ENCODE results near the gene ZRANB2. TPM values are rescaled to one million over a fixed set of nuclear protein-coding genes. Genes with fewer than 3 reads are reported as not detected.
A peak's percentile ranks its signal among the peaks of the same experiment; 100 is the strongest.

ZRANB2 gene
- 227 and 233 TPM in 2 replicates for total RNA-seq (2013; cell fraction: nucleolus; rRNA removed)
- total RNA-seq (2014; rRNA removed) (79.6 and 103 TPM in 2 replicates), total RNA-seq (2014; rRNA removed; fragmentation: Illumina TruSeq; extraction: Trizol) (68.4 and 77.9 TPM in 2 replicates), total RNA-seq (2021) (100 and 102 TPM in 2 replicates), polyA plus RNA-seq (2011; rRNA removed) (150 and 247 TPM in 2 replicates), polyA plus RNA-seq (2014; fragmentation: Illumina TruSeq; extraction: Trizol) (189 and 276 TPM in 2 replicates), polyA plus RNA-seq (2014; fragmentation: Nextera tagmentation; extraction: Ambion mirVana) (100 to 1,000 TPM; 148 to 156 TPM), polyA plus RNA-seq (2014; rRNA removed) (74.2 and 96.4 TPM in 2 replicates), polyA plus RNA-seq (2016; fragmentation: Nextera tagmentation; extraction: Ambion mirVana) (100 to 1,000 TPM; 136 to 140 TPM), polyA minus RNA-seq (2011; rRNA and poly(A)+ RNA removed) (29.9 and 32.5 TPM in 2 replicates), Bru-seq, nascent RNA (percentile 99 among the genes with signal in this experiment), BruChase-seq, experiment 1, labeled RNA remaining after a 6-hour chase (percentile 97 among the genes with signal in this experiment), BruChase-seq, experiment 2, labeled RNA remaining after a 2-hour chase (percentile 99 among the genes with signal in this experiment)
- polyA plus RNA-seq (2011; ENCODE audit: low read depth): 45.5 TPM
- polyA plus RNA-seq (2011; cell fraction: cytosol; rRNA removed): 31.9 and 35.8 TPM in 2 replicates
- 197 and 240 TPM in 2 replicates for polyA plus RNA-seq (2011; cell fraction: nucleus; rRNA removed)
- 75.5 and 81.8 TPM in 2 replicates for polyA plus RNA-seq (2012)
- 18.7 and 23.3 TPM in 2 replicates for polyA minus RNA-seq (2011; cell fraction: cytosol; rRNA and poly(A)+ RNA removed)
- 37.4 and 49.0 TPM in 2 replicates for polyA minus RNA-seq (2011; cell fraction: nucleus; rRNA and poly(A)+ RNA removed)
- long read RNA-seq, experiment 1, transcript ZRANB2-202 (10 exons, 3,078 nt): major isoform, 32 of 62 reads
- long read RNA-seq, experiment 1, transcript ZRANB2-201 (11 exons, 2,821 nt): minor isoform, 16 of 62 reads
- long read RNA-seq, experiment 1, partial matches to known transcripts: 8 of 62 reads
- long read RNA-seq, experiment 1, other reads (novel, unspliced or antisense): 6 of 62 reads
- long read RNA-seq, experiment 2, transcript ZRANB2-202 (10 exons, 3,078 nt): major isoform, 111 of 283 reads
- long read RNA-seq, experiment 2, transcript ZRANB2-201 (11 exons, 2,821 nt): minor isoform, 38 of 283 reads
- long read RNA-seq, experiment 2, partial matches to known transcripts: 99 of 283 reads
- long read RNA-seq, experiment 2, other reads (novel, unspliced or antisense): 35 of 283 reads

GRCh38 chr1:71080739-71081696 is at the start of gene ZRANB2:
TSS of gene ZRANB2 (minus strand) at chr1:71081035. CDS start at chr1:71080995, 40 bp downstream.
- no TSS peak for BruUV-seq (replicated peaks)
- H3K36me3 ChIP-seq (ENCODE audit: control insufficient read depth in 2 of 2, insufficient read depth in 2 of 2, low read length in 1 of 2): peaks cover 2 to 7% of the 10 kb centered on the region in 2 experiments; a peak in 3 of 4 replicates
- H3K4me2 ChIP-seq (ENCODE audit: control insufficient read depth, insufficient read depth): peak within 1 kb of the TSS; percentile 67
- peak within 1 kb of the TSS; percentile 92 for H2AFZ ChIP-seq (ENCODE audit: control insufficient read depth, low read depth, low read length)
- peak within 1 kb of the TSS; percentile 100 for H3K4me3 ChIP-seq
- DNase-seq (ENCODE audit: low read depth, low spot score) (peak; percentile 88), FAIRE-seq (peak; percentile 77), ATAC-seq (peak; percentile 97)
- H3K9me3 ChIP-seq (replicated peaks; ENCODE audit: control insufficient read depth, insufficient read depth, low read length): no peaks in the 10 kb centered on the region
- under 1% methylated on average over 33 of the region's 33 CpGs for WGBS (ENCODE audit: insufficient coverage, insufficient replicate concordance, low lambda C conversion rate, missing lambda C conversion rate)
- ChIA-PET POLR2A (interaction anchor here (1.2 kb wide), 2 partner anchors 18 to 860 kb away, joined by 3 to 4 read pairs; partner anchors contain the start of gene SRSF11), RAD21 (ENCODE audit: unreplicated experiment) (interaction anchor here (1.1 to 1.3 kb wide), 2 partner anchors 10 to 15 kb away, joined by 4 read pairs; no protein-coding TSS in a partner anchor), CTCF (interaction anchor here (0.9 to 1.7 kb wide), 4 partner anchors 10 to 18 kb away, joined by 3 to 6 read pairs (median 4); no protein-coding TSS in a partner anchor), SMC1A (ENCODE audit: uncharacterized antibody, unreplicated experiment) (interaction anchor here (0.8 to 1.2 kb wide), 3 partner anchors 10 to 23 kb away, joined by 3 to 4 read pairs (median 3); no protein-coding TSS in a partner anchor)
- in situ Hi-C loops (cut with MboI) (loop anchor here (25.0 kb wide), 1 partner anchor 956 kb away; no protein-coding TSS in a partner anchor), intact Hi-C loops (cut with micrococcal nuclease; ENCODE audit: unreplicated experiment) (loop anchor here (2.0 kb wide), 1 partner anchor 876 kb away; the partner anchor contains the start of gene LRRC40)
- no peaks in the 10 kb centered on the region for H3K4me1 ChIP-seq (ENCODE audit: control insufficient read depth, insufficient read depth, low read length)
- H3K79me2 ChIP-seq (ENCODE audit: control insufficient read depth, insufficient read depth, low read length): peaks cover 45% of the 10 kb centered on the region
- no peaks in the 10 kb centered on the region for H3K27me3 ChIP-seq (replicated peaks in 1 of 2; ENCODE audit: control insufficient read depth in 2 of 2, insufficient read depth in 2 of 2, low read length in 1 of 2)
- H4K20me1 ChIP-seq (ENCODE audit: control insufficient read depth, insufficient read depth): no peaks in the 10 kb centered on the region
- peak within 1 kb of the TSS; percentile 99 for H3K9ac ChIP-seq (ENCODE audit: control insufficient read depth, insufficient read depth, low read length)
- H3K27ac ChIP-seq (ENCODE audit: control insufficient read depth, insufficient read depth): peak within 1 kb of the TSS; percentile 97
- TF ChIP-seq EZH2 (IDR thresholded peaks at IDR 0.05; ENCODE audit: borderline replicate concordance, control insufficient read depth, low read depth, low read length) (no peak), PML (IDR thresholded peaks at IDR 0.05; ENCODE audit: low read length) (peak; percentile 91), GABPA (IDR thresholded peaks at IDR 0.05; ENCODE audit: low read depth) (peak; percentile 90), IKZF1 (conservative IDR thresholded peaks at IDR 0.05) (peak; percentile 71), ZBTB11 (CRISPR knock-in tag; IDR thresholded peaks at IDR 0.05) (no peak), POU2F2 (IDR thresholded peaks at IDR 0.05; ENCODE audit: borderline replicate concordance, low read depth, low read length) (peak; percentile 83; the same call in 2 of the 3 replicates), ZNF207 (IDR thresholded peaks at IDR 0.05; ENCODE audit: borderline replicate concordance) (peak; percentile 95; the same call in 1 of the 2 replicates), BCLAF1 (IDR thresholded peaks at IDR 0.05) (no peak), BHLHE40 (IDR thresholded peaks at IDR 0.05; ENCODE audit: borderline replicate concordance in 1 of 2, low read depth in 2 of 2, low read length in 1 of 2) (peak; percentile 11 to 44; a peak in 1 of 4 replicates)

Measured in GM12878 (cell line).